ENCODE results near the gene MAP3K14.

GRCh38 chr17:45332505-45332904, 15.7 kb upstream of the MAP3K14 start:
- TF ChIP-seq CTCF (conservative IDR thresholded peaks at IDR 0.05 in 1 of 2, IDR thresholded peaks at IDR 0.05 in 1 of 2; ENCODE audit: low read depth in 1 of 2, low read length in 2 of 2) = no peak
- no peak for TF ChIP-seq EZH2 (IDR thresholded peaks at IDR 0.05; ENCODE audit: low read length, missing control alignments)
